NB4 (cell line): ENCODE measurements around the gene THEMIS.

ENCODE experiments used
- DNase-seq: peaks from one replicate; pipeline ENCODE4 v3.0.0; 2010; ENCODE audit warnings: low read depth
- H3K4me3 ChIP-seq: one replicate; pipeline ENCODE4 v1.5.1; 2011; ENCODE audit warnings: mild to moderate bottlenecking, low read depth, low read length, moderate library complexity
- MYC ChIP-seq: IDR thresholded peaks from 2 replicates; pipeline ENCODE4 v1.6.1; 2011; ENCODE audit warnings: low read depth, low read length
- POLR2A ChIP-seq: IDR thresholded peaks from 2 replicates; pipeline ENCODE4 v1.6.1; 2011; ENCODE audit warnings: mild to moderate bottlenecking; ENCODE audit not compliant: insufficient read length; ENCODE audit errors: extremely low read depth
- TF ChIP-seq, protein P1 (sequence below): IDR thresholded peaks from one replicate; pipeline ENCODE4 v1.5.1; 2012; ENCODE audit warnings: low read depth, low read length
- TF ChIP-seq, protein P2 (sequence below): IDR thresholded peaks from 2 replicates; pipeline ENCODE4 v1.6.1; 2011; ENCODE audit warnings: low read depth, low read length

Gene THEMIS

DNA sequence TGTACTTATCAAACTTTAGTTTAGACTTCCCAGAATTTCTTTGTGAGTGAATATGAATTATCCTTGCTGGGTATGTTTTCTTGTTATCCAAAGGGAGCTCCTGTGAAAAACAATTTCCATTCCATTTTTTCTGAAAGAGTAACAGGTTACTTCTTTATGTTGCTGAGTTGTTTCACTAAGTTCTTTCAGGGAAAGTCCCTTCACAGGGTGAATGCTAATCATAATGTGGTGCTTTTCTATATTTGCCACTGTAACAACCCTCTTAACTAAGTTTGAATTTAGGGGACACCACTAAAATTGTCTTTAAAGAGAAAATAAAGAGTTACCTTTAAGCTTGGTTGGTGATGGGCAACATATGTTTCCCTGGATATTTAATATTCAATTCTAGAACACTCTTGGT lies 79.4 kb downstream of the THEMIS start:
- DNase-seq = no peak
- no peak for TF ChIP-seq POLR2A
- TF ChIP-seq, protein P1, sequence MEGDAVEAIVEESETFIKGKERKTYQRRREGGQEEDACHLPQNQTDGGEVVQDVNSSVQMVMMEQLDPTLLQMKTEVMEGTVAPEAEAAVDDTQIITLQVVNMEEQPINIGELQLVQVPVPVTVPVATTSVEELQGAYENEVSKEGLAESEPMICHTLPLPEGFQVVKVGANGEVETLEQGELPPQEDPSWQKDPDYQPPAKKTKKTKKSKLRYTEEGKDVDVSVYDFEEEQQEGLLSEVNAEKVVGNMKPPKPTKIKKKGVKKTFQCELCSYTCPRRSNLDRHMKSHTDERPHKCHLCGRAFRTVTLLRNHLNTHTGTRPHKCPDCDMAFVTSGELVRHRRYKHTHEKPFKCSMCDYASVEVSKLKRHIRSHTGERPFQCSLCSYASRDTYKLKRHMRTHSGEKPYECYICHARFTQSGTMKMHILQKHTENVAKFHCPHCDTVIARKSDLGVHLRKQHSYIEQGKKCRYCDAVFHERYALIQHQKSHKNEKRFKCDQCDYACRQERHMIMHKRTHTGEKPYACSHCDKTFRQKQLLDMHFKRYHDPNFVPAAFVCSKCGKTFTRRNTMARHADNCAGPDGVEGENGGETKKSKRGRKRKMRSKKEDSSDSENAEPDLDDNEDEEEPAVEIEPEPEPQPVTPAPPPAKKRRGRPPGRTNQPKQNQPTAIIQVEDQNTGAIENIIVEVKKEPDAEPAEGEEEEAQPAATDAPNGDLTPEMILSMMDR = no peak
- no peak for TF ChIP-seq MYC
- TF ChIP-seq, protein P2, sequence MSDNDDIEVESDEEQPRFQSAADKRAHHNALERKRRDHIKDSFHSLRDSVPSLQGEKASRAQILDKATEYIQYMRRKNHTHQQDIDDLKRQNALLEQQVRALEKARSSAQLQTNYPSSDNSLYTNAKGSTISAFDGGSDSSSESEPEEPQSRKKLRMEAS = no peak
- H3K4me3 ChIP-seq = no peak overlapping the region

DNA sequence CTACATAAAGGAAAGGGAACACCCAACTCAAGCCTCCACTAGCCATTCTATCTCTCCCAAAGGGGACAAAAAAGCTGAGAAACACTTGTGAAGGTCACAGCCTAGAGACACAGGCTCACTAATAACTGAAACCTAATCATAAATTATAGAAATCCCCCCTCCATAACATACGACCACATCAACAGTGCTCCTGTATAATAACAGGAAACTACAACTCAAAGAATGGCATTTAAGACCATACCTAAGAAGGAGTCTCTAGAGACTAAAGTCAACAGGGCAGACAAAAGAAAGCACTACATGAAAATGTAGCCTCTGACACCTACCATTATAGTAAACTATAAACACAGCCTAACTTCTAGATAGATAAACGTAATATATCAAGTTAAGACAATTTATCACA lies 82.7 kb downstream of the THEMIS start:
- no peak overlapping the region for H3K4me3 ChIP-seq
- no peak for DNase-seq
- TF ChIP-seq, protein P1 = no peak
- TF ChIP-seq, protein P2 = no peak
- no peak for TF ChIP-seq MYC
- TF ChIP-seq POLR2A = no peak

DNA sequence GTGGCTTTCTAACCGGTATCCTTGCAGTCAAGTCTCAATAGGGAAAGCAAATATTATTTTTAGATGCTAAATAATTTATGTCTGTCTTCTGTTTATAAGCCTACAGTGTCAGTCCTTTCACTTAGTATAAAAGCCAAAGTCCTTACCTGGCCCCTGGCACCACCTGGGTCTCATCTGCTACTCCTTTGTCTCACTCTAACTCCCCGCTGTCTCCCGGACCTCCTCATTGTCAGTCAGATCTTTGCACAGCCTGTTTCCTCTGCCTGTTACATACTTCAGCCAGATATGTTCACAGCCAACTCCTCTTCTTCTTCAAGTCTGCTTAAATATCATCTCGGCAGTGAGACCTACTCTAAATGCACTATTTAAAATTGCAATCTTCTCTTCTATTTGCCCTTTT lies 84.2 kb downstream of the THEMIS start:
- TF ChIP-seq MYC (no peak), POLR2A (no peak)
- TF ChIP-seq, protein P1 = no peak
- TF ChIP-seq, protein P2 = no peak
- no peak overlapping the region for H3K4me3 ChIP-seq
- no peak for DNase-seq

DNA sequence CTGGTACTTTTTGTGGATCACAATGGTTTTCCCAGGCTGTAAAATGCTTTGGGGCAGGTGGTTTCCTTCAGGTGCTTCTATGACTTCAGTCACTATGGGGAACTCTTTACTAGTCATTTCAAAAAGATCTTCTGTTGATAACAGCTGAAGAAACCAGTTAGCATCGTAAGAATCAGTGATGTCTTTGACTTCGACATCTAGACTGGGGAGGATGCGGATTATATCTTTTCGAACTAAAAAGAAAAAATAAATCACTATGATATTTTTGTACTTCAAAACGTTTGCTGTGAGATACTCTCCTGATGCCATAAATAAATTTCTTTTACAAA lies 87.2 kb downstream of the THEMIS start:
- H3K4me3 ChIP-seq = no peak overlapping the region
- TF ChIP-seq POLR2A = no peak
- TF ChIP-seq, protein P2 = no peak
- no peak for TF ChIP-seq MYC
- TF ChIP-seq, protein P1 = no peak
- no peak for DNase-seq

DNA sequence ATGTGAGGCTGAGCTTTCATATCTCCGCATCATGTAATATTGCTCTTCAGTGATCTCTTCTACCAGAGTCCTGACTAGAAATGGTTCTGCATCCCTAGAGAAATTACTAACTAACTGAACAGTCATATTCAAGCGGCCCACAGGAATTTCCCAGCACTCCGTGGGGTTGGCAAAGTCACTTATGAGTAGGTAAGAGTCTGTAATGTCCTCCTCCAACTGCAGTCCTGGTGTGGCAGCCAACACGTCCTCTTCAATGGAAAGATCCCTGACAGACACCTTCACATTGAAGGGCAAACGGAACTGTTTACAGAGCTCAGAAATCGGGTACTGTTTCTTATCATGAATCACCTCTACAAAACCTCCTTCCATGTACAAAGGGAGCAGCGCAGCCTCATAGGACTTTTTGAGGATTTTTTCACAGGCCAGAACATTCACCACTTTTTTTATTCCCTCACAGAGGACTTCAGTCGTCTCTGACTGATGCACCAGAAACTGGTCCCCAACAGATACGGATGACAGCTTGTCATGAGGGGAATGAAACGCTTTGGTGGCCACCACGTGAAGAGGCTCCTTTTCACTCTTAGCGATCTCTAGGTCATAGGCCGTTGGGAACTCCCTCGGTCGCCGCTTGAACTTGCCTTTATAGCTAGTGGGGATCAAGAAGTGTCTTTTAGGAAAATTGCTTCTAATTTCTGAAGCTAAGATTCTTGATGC lies 87.7 kb downstream of the THEMIS start:
- H3K4me3 ChIP-seq = no peak overlapping the region
- no peak for DNase-seq
- TF ChIP-seq, protein P1 = no peak
- TF ChIP-seq MYC (no peak), POLR2A (no peak)
- TF ChIP-seq, protein P2 = no peak
